ENCODE measurements around the gene NELFB. TPM values are rescaled to one million over a fixed set of nuclear protein-coding genes. Genes with fewer than 3 reads are reported as not detected.

Gene NELFB
- total RNA-seq, 1 donor = 43.7 TPM

- no peak for DNase-seq (ENCODE audit: low read depth)
- H3K4me3 ChIP-seq (ENCODE audit: low read depth, low read length) = no peak overlapping the region
- no peak for TF ChIP-seq CTCF (IDR thresholded peaks at IDR 0.05; ENCODE audit: insufficient read depth, low read length)
These were observed 57.8 kb downstream of the NELFB start for GRCh38 chr9:137312852-137313325.

- TF ChIP-seq CTCF (IDR thresholded peaks at IDR 0.05; ENCODE audit: insufficient read depth, low read length) = no peak
- DNase-seq (ENCODE audit: low read depth) = no peak
- no peak overlapping the region for H3K4me3 ChIP-seq (ENCODE audit: low read depth, low read length)
These were observed 58.3 kb downstream of the NELFB start for GRCh38 chr9:137313326-137313936.

- TF ChIP-seq CTCF (IDR thresholded peaks at IDR 0.05; ENCODE audit: insufficient read depth, low read length) = no peak
- DNase-seq (ENCODE audit: low read depth) = no peak
- H3K4me3 ChIP-seq (ENCODE audit: low read depth, low read length) = no peak overlapping the region
These were observed 58.9 kb downstream of the NELFB start for GRCh38 chr9:137313956-137314560.

- no peak for TF ChIP-seq CTCF (IDR thresholded peaks at IDR 0.05; ENCODE audit: insufficient read depth, low read length)
- DNase-seq (ENCODE audit: low read depth) = no peak
- H3K4me3 ChIP-seq (ENCODE audit: low read depth, low read length) = no peak overlapping the region
These were observed 59.7 kb downstream of the NELFB start for GRCh38 chr9:137314561-137315560.

- no peak overlapping the region for H3K4me3 ChIP-seq (ENCODE audit: low read depth, low read length)
- DNase-seq (ENCODE audit: low read depth) = no peak
- TF ChIP-seq CTCF (IDR thresholded peaks at IDR 0.05; ENCODE audit: insufficient read depth, low read length) = no peak
These were observed 60.5 kb downstream of the NELFB start for GRCh38 chr9:137315581-137316011.

- H3K4me3 ChIP-seq (ENCODE audit: low read depth, low read length) = no peak overlapping the region
- TF ChIP-seq CTCF (IDR thresholded peaks at IDR 0.05; ENCODE audit: insufficient read depth, low read length) = no peak
- no peak for DNase-seq (ENCODE audit: low read depth)
These were observed 61.2 kb downstream of the NELFB start for GRCh38 chr9:137316012-137316981.
